ENCODE results near the gene RGS9.

DNA sequence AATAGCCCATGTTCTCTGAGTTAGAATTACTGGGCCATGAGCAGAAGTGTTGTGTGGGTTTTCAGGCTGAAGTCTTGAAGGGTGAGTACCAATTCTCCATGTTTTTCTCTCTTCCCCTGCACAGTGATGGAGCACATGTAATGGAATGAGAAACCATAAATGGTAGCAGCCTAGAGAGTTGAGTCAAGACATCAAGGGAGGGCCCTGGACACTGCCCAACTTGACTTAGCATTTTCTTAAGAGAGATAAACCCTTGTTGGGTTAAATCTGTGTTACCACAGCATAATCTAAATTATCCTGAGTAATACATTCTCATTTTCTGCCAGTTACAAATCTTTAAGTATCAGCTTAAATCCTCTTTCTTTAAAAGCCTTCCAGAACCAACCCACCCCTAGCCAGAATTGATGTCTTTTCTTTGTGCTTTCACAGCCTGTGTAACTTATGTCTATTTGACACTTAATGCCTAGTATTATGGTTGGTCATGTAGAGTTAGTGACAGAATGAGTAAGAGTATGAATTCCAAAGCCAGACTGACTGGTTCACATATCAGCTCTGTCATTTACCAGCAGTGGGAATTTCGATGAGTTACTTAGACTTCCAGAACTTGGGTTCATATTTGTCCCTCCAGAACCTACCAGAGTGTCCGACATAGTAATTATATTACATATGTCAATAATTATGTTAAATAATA lies 27.0 kb upstream of the RGS9 start:
- TF ChIP-seq, protein P1, sequence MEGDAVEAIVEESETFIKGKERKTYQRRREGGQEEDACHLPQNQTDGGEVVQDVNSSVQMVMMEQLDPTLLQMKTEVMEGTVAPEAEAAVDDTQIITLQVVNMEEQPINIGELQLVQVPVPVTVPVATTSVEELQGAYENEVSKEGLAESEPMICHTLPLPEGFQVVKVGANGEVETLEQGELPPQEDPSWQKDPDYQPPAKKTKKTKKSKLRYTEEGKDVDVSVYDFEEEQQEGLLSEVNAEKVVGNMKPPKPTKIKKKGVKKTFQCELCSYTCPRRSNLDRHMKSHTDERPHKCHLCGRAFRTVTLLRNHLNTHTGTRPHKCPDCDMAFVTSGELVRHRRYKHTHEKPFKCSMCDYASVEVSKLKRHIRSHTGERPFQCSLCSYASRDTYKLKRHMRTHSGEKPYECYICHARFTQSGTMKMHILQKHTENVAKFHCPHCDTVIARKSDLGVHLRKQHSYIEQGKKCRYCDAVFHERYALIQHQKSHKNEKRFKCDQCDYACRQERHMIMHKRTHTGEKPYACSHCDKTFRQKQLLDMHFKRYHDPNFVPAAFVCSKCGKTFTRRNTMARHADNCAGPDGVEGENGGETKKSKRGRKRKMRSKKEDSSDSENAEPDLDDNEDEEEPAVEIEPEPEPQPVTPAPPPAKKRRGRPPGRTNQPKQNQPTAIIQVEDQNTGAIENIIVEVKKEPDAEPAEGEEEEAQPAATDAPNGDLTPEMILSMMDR (IDR thresholded peaks at IDR 0.05; ENCODE audit: insufficient read depth, low read length): no peak
- no peak for TF ChIP-seq POLR2AphosphoS5 (IDR thresholded peaks at IDR 0.05; ENCODE audit: low read depth)
- no peak for TF ChIP-seq GABPA (IDR thresholded peaks at IDR 0.05; ENCODE audit: low read depth)
- TF ChIP-seq REST (IDR thresholded peaks at IDR 0.05; ENCODE audit: insufficient replicate concordance, low read depth): no peak
- TF ChIP-seq SPI1 (IDR thresholded peaks at IDR 0.05; ENCODE audit: borderline replicate concordance, low read depth): no peak

Data from HL-60 (cell line).